ENCODE results near the gene C19orf47. TPM values are rescaled to one million over a fixed set of nuclear protein-coding genes. Genes with fewer than 3 reads are reported as not detected.

The C19orf47 gene
- polyA plus RNA-seq, 10 donors: 44.0 to 71.9 (median 60.8) TPM

Other genes with a start within 250 kb of the C19orf47 start
- gene MAP3K10, start 157.0 kb downstream of the C19orf47 start, polyA plus RNA-seq (ENCODE audit: insufficient read length in 10 of 10): 10 to 100 TPM in 3 of 10 donors, 1 to 10 TPM in 7; 6.0 to 12.5 (median 9.3) TPM
- under 1 TPM in 5 of 10 donors, not detected in 5; 0.05 to 0.27 (median 0.14) TPM for gene TTC9B, start 130.0 kb downstream of the C19orf47 start, polyA plus RNA-seq (ENCODE audit: insufficient read length in 10 of 10)
- gene CCNP, start 121.7 kb downstream of the C19orf47 start, polyA plus RNA-seq (ENCODE audit: insufficient read length in 10 of 10): under 1 TPM in 9 of 10 donors, not detected in 1; 0.19 to 0.47 (median 0.34) TPM
- gene AKT2, start 63.1 kb downstream of the C19orf47 start, polyA plus RNA-seq (ENCODE audit: insufficient read length in 10 of 10): 100 to 1,000 TPM; 136 to 204 (median 166) TPM
- gene PLD3, start 298 bp upstream of the C19orf47 start, polyA plus RNA-seq (ENCODE audit: insufficient read length in 10 of 10): 100 to 1,000 TPM; 169 to 268 (median 209) TPM
- 1 to 10 TPM in 9 of 10 donors, under 1 TPM in 1; 0.68 to 1.7 (median 1.4) TPM for gene HIPK4, start 41.8 kb upstream of the C19orf47 start, polyA plus RNA-seq (ENCODE audit: insufficient read length in 10 of 10)
- gene PRX, start 65.0 kb upstream of the C19orf47 start, polyA plus RNA-seq (ENCODE audit: insufficient read length in 10 of 10): 1 to 10 TPM; 6.0 to 9.0 (median 7.5) TPM
- gene SERTAD1, start 77.6 kb upstream of the C19orf47 start, polyA plus RNA-seq (ENCODE audit: insufficient read length in 10 of 10): 1 to 10 TPM; 4.2 to 7.7 (median 6.2) TPM
- gene SERTAD3, start 95.9 kb upstream of the C19orf47 start, polyA plus RNA-seq (ENCODE audit: insufficient read length in 10 of 10): 10 to 100 TPM; 37.2 to 55.1 (median 50.9) TPM
- 10 to 100 TPM; 26.1 to 55.4 (median 32.3) TPM for gene BLVRB, start 117.3 kb upstream of the C19orf47 start, polyA plus RNA-seq (ENCODE audit: insufficient read length in 10 of 10)
- gene SPTBN4, start 118.6 kb upstream of the C19orf47 start, polyA plus RNA-seq (ENCODE audit: insufficient read length in 10 of 10): under 1 TPM; 0.25 to 0.81 (median 0.49) TPM
- gene SHKBP1, start 228.5 kb upstream of the C19orf47 start, polyA plus RNA-seq (ENCODE audit: insufficient read length in 10 of 10): 10 to 100 TPM; 14.7 to 31.7 (median 19.0) TPM